ENCODE data around the gene NFKB2.

The NFKB2 gene

GRCh38 chr10:102393411-102394078, 2.0 kb upstream of the NFKB2 start:
- no peak for DNase-seq
- in situ Hi-C loops (cut with MboI; ENCODE audit: low pct_unique_long_range_greater_than_20kb, low sequenced_read_pairs) = no loop called here

DNA sequence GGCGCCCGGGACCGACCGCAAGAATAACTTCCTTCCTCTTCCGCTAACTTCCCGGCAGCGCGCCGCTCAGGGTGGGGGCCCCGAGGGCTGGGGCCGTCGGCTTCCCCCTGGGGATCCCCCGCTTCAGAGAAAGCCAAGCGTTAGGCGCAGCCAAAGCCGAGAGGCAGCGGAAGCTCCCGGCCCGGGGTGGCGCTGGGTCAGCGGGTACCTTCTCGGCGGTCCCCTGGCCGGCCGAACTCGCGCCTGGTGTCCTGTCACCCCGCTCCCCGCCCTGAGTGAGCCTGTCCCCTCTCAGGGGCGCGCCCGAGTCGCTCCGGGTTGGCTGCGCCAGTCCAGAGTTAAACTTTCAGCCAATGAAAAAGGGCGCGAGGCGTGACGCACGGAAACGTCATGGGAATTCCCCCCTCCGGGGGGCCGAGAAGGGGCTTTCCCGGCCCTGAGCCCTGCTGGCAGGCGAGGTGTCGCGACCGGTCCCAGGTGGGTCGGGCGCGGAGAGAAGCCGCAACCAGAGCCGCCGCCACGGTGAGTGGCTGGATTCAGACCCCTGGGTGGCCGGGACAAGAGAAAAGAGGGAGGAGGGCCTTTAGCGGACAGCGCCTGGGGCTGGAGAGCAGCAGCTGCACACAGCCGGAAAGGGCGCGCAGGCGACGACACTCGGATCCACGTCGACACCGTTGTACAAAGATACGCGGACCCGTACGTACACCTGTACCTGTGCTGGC, 1.3 kb upstream of the NFKB2 start:
- DNase-seq = peak; percentile 94
- in situ Hi-C loops (cut with MboI; ENCODE audit: low pct_unique_long_range_greater_than_20kb, low sequenced_read_pairs) = no loop called here

GRCh38 chr10:102394801-102395399, 605 bp upstream of the NFKB2 start:
- peak; percentile 53 for DNase-seq
- in situ Hi-C loops (cut with MboI; ENCODE audit: low pct_unique_long_range_greater_than_20kb, low sequenced_read_pairs) = no loop called here

GRCh38 chr10:102396317-102396650, 779 bp downstream of the NFKB2 start:
- no peak for DNase-seq
- in situ Hi-C loops (cut with MboI; ENCODE audit: low pct_unique_long_range_greater_than_20kb, low sequenced_read_pairs) = no loop called here

GRCh38 chr10:102396730-102397151, 1.2 kb downstream of the NFKB2 start:
- DNase-seq = no peak

GRCh38 chr10:102397222-102398171, 2.0 kb downstream of the NFKB2 start:
- in situ Hi-C loops (cut with MboI; ENCODE audit: low pct_unique_long_range_greater_than_20kb, low sequenced_read_pairs) = no loop called here
- no peak for DNase-seq

More at GRCh38 chr10:102396730-102397151, 1.2 kb downstream of the NFKB2 start:
- in situ Hi-C loops (cut with MboI; ENCODE audit: low pct_unique_long_range_greater_than_20kb, low sequenced_read_pairs) = no loop called here

DNA sequence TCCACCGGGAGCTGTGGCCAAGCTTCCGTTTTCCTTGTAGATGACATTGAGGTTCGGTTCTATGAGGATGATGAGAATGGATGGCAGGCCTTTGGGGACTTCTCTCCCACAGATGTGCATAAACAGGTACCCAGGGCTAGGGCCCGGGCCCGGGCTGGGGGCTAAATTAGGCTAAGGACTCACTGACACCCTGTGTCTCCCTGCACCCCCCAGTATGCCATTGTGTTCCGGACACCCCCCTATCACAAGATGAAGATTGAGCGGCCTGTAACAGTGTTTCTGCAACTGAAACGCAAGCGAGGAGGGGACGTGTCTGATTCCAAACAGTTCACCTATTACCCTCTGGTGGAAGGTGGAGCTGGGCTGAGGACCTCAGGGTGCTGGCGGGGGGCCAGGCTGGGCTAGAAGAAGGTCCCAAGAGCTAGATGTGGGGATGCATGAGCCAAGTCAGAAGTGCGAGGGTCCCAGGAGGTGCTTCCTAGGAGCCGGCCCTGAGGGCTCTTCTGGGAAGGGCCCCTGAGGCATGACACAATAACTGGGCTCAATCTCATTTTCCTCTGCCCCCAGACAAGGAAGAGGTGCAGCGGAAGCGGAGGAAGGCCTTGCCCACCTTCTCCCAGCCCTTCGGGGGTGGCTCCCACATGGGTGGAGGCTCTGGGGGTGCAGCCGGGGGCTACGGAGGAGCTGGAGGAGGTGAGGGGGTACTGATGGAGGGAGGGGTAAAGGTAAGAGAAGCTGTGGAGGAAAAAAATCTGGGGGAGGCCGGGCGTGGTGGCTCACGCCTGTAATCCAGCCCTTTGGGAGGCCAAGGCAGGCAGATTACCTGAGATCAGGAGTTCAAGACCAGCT, 2.9 kb downstream of the NFKB2 start:
- in situ Hi-C loops (cut with MboI; ENCODE audit: low pct_unique_long_range_greater_than_20kb, low sequenced_read_pairs) = no loop called here
- no peak for DNase-seq

- in situ Hi-C loops (cut with MboI; ENCODE audit: low pct_unique_long_range_greater_than_20kb, low sequenced_read_pairs) = no loop called here
- peak; percentile 84 for DNase-seq
Measured at GRCh38 chr10:102399217-102400021, 3.9 kb downstream of the NFKB2 start.

DNA sequence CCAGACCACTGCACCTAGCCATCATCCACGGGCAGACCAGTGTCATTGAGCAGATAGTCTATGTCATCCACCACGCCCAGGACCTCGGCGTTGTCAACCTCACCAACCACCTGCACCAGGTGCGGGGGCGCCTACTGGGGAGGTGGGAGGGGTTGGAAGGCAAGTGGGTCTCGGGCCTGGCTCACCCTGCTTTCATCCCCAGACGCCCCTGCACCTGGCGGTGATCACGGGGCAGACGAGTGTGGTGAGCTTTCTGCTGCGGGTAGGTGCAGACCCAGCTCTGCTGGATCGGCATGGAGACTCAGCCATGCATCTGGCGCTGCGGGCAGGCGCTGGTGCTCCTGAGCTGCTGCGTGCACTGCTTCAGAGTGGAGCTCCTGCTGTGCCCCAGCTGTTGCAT, 4.6 kb downstream of the NFKB2 start:
- in situ Hi-C loops (cut with MboI; ENCODE audit: low pct_unique_long_range_greater_than_20kb, low sequenced_read_pairs) = no loop called here
- DNase-seq = no peak

DNA sequence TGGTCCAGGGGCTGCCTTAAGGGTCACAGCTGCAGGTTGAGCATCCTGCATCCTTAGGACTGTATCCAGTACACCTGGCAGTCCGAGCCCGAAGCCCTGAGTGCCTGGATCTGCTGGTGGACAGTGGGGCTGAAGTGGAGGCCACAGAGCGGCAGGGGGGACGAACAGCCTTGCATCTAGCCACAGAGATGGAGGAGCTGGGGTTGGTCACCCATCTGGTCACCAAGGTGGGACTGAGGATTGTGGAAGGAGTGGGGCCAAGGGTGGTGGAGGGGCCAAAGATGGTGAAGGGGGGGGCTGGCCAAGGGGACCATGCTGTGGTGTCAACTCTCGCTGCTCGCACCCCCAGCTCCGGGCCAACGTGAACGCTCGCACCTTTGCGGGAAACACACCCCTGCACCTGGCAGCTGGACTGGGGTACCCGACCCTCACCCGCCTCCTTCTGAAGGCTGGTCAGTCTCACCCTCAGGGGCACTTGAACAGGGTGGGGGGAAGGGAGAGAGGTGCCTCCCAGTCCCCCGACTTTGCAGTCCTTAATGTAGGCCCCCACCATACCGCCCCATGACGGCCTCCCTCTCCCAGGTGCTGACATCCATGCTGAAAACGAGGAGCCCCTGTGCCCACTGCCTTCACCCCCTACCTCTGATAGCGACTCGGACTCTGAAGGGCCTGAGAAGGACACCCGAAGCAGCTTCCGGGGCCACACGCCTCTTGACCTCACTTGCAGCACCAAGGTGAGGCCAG, 5.3 kb downstream of the NFKB2 start:
- in situ Hi-C loops (cut with MboI; ENCODE audit: low pct_unique_long_range_greater_than_20kb, low sequenced_read_pairs) = no loop called here
- DNase-seq = no peak

DNA sequence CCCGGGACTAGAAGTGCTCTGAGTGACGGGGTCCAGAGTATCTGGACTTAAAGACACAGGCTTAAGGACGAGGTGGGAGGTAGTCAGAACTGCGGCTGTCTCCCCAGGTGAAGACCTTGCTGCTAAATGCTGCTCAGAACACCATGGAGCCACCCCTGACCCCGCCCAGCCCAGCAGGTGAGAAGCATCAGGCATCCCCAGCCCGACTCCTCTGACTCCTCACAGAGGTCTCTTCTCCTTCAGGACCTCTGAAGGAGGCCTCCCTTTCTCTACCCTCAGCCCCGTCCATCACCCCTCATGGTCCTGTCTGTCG, 5.8 kb downstream of the NFKB2 start:
- in situ Hi-C loops (cut with MboI; ENCODE audit: low pct_unique_long_range_greater_than_20kb, low sequenced_read_pairs) = no loop called here
- DNase-seq = no peak

- no peak for DNase-seq
- in situ Hi-C loops (cut with MboI; ENCODE audit: low pct_unique_long_range_greater_than_20kb, low sequenced_read_pairs) = no loop called here
Measured at GRCh38 chr10:102401735-102402511, 6.4 kb downstream of the NFKB2 start.

- no peak for DNase-seq
- in situ Hi-C loops (cut with MboI; ENCODE audit: low pct_unique_long_range_greater_than_20kb, low sequenced_read_pairs) = no loop called here
Measured at GRCh38 chr10:102402512-102402896, 7.0 kb downstream of the NFKB2 start.

GRCh38 chr10:102403115-102403514, 7.6 kb downstream of the NFKB2 start:
- DNase-seq = no peak
- in situ Hi-C loops (cut with MboI; ENCODE audit: low pct_unique_long_range_greater_than_20kb, low sequenced_read_pairs) = no loop called here

DNA sequence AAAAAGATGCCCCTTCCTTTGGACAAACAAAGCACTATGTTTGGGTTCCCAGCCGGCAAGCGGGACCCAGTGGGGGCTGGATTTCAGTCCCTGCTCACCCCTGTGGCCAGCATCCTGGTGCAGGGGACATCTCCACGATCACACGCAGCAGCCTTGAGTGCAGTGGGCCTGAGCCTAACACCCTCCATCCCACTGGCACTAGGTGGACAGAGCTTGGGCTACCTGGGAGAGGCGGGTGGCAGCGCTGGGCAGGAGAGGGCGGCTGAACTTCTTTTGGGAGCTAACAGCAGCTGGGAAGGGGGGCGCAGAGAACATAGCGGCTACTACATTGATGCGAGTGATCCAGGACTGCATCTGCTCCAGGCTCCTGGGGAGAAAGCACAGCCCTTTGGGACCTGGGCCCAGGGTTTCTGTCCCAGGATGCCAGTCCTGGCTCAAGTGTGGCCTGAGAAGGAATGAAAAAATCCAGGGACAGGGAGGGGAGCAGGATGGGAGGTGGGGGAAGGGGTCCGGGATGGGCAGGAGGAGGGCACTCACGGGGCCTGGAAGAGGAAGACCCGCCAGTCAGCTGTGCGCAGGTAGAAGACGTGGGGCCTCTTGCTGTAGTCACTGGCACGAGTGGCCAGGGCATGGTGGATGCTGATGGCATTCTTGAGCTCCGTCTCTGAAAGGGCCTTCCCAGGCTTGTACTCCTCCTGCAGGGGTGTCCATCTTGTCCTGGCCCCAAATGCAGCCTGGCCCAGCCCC, 9.0 kb downstream of the NFKB2 start:
- no peak for DNase-seq
- in situ Hi-C loops (cut with MboI; ENCODE audit: low pct_unique_long_range_greater_than_20kb, low sequenced_read_pairs) = no loop called here

DNA sequence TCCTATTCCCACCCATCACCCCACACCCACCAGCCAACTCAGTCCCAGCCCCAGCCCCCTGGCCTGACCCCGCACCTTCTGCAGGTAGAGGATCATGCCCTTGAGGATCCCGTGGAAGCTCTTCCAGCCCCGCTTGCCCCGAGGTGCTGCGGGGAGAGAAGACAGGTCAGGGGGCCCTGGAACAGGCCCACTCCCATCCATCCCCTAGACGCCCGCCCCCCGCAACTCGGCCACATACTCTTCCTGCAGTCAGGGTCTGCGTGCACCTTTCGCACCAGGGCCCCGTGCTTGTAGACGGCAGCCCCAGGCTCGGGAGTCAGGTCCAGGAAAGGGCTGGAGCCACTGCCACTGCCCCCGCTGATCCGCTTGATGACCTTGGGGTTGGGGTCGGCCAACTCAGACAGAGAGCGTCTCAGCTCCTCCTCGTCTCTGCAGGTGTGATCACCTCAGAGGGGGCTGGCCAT, 9.6 kb downstream of the NFKB2 start:
- in situ Hi-C loops (cut with MboI; ENCODE audit: low pct_unique_long_range_greater_than_20kb, low sequenced_read_pairs) = no loop called here
- no peak for DNase-seq
